HCT116 (cell line): Measurements from ENCODE around the gene ACOX3. TPM values are rescaled to one million over a fixed set of nuclear protein-coding genes. Genes with fewer than 3 reads are reported as not detected.

Source experiments
- ATAC-seq: fragments of 200-7000 bp; cut with Tn5 transposase; 2 replicates; pipeline ENCODE4 v1.9.1; 2020; ENCODE audit warnings: mild to moderate bottlenecking, moderate library complexity
- BruUV-seq: library from RNA; stranded (reverse); fragments of 400-500 nt; replicated peaks from 2 replicates; lab custom pipeline; 2021; lab: Mats Ljungman, UMichigan
- CTCF ChIA-PET: fragments of 300-600 bp; sonication (Branson Sonifier 250); formaldehyde crosslinking; loops from one replicate; lab custom pipeline; 2021; ENCODE audit warnings: antibody characterized with exemption; lab: Charles Lee
- POLR2A ChIA-PET: fragments of 300-600, 350-600 bp; sonication (Branson Sonifier 250); formaldehyde crosslinking; loops from one replicate; lab custom pipeline; 2021; ENCODE audit warnings: antibody characterized with exemption; lab: Charles Lee
- RAD21 ChIA-PET, 2 experiments: fragments of 300-600 bp; sonication (Branson Sonifier 250); formaldehyde crosslinking; loops; one replicate each; lab custom pipeline; 2023; ENCODE audit warnings: low total read pairs in 2 of 2; ENCODE audit not compliant: uncharacterized antibody in 2 of 2, unreplicated experiment in 2 of 2, low non-redundant PET in 1 of 2; lab: Charles Lee
- DNase-seq: peaks from one replicate; pipeline ENCODE4 v3.0.0-alpha.2; 2010; ENCODE audit warnings: low read depth, low spot score
- H2AFZ ChIP-seq: fragments of 200-600 bp; shearing (Covaris generic), sonication (generic); 2 replicates; pipeline ENCODE4 v1.6.1; 2017; ENCODE audit warnings: low read depth, mixed run types, mixed read lengths, antibody characterized with exemption, low read length; ENCODE audit not compliant: poor library complexity, severe bottlenecking
- H3K27ac ChIP-seq: 2 replicates; pipeline ENCODE4 v1.5.1; 2012; ENCODE audit warnings: low read depth, low read length
- H3K27me3 ChIP-seq: fragments of 200-600 bp; sonication (generic); 2 replicates; pipeline ENCODE4 v1.6.1; 2016; ENCODE audit warnings: mixed run types, low read length, mixed read lengths; ENCODE audit not compliant: insufficient read depth
- H3K36me3 ChIP-seq, 2 experiments: fragments of 200-500 bp in 1 of 2; fragments of 200-600 bp in 1 of 2; sonication (Bioruptor generic) in 1 of 2; sonication (generic) in 1 of 2; 2 replicates each; pipeline versions ENCODE4 v1.5.1 to v1.6.1; 2014 to 2016; ENCODE audit warnings: low read length in 2 of 2, inconsistent platforms in 1 of 2, mixed read lengths in 1 of 2, mixed run types in 1 of 2; ENCODE audit not compliant: insufficient read depth in 2 of 2, control insufficient read depth in 1 of 2
- H3K4me1 ChIP-seq, 2 experiments: fragments of 200-600 bp in 1 of 2; sonication (generic) in 1 of 2; 2 replicates each; pipeline versions ENCODE4 v1.5.1 to v1.6.1; 2012 to 2017; ENCODE audit warnings: low read length in 2 of 2, inconsistent platforms in 1 of 2, mild to moderate bottlenecking in 1 of 2, mixed read lengths in 1 of 2, mixed run types in 1 of 2, moderate library complexity in 1 of 2; ENCODE audit not compliant: insufficient read depth in 2 of 2, control insufficient read depth in 1 of 2
- H3K4me2 ChIP-seq: fragments of 200-600 bp; sonication (generic); 2 replicates; pipeline ENCODE4 v1.6.1; 2017; ENCODE audit warnings: mixed run types, low read length, mixed read lengths
- H3K4me3 ChIP-seq, 2 experiments: fragments of 200-600 bp in 1 of 2; sonication (generic) in 1 of 2; replicated peaks in 1 of 2; 2 replicates each; pipeline ENCODE4 v1.5.1; 2011 to 2016; ENCODE audit warnings: low read length in 2 of 2, control low read depth in 1 of 2, low read depth in 1 of 2, mild to moderate bottlenecking in 1 of 2, mixed read lengths in 1 of 2, mixed run types in 1 of 2
- H3K79me2 ChIP-seq: fragments of 200-600 bp; sonication (generic); 2 replicates; pipeline ENCODE4 v1.6.1; 2017; ENCODE audit warnings: mild to moderate bottlenecking, mixed run types, low read length, moderate library complexity, mixed read lengths; ENCODE audit not compliant: insufficient read depth
- H3K9ac ChIP-seq: fragments of 200-600 bp; sonication (generic); 2 replicates; pipeline ENCODE4 v1.6.1; 2016; ENCODE audit warnings: low read length, mixed read lengths
- H3K9me2 ChIP-seq: fragments of 200-600 bp; sonication (generic), shearing (Covaris generic); 2 replicates; pipeline ENCODE4 v1.6.1; 2017; ENCODE audit warnings: mixed run types, mild to moderate bottlenecking, moderate library complexity; ENCODE audit not compliant: insufficient read depth
- H3K9me3 ChIP-seq, 2 experiments: fragments of 200-500 bp in 1 of 2; fragments of 200-600 bp in 1 of 2; sonication (Bioruptor generic) in 1 of 2; sonication (generic) in 1 of 2; 2 replicates each; pipeline ENCODE4 v1.6.1; 2014 to 2017; ENCODE audit warnings: low read length in 2 of 2, mixed read lengths in 2 of 2, inconsistent platforms in 1 of 2, low read depth in 1 of 2, mild to moderate bottlenecking in 1 of 2, mixed run types in 1 of 2, moderate library complexity in 1 of 2; ENCODE audit not compliant: control insufficient read depth in 1 of 2, insufficient read depth in 1 of 2
- H4K20me1 ChIP-seq: fragments of 200-600 bp; sonication (generic), shearing (Covaris generic); 2 replicates; pipeline ENCODE4 v1.6.1; 2017; ENCODE audit warnings: mixed run types, mild to moderate bottlenecking, moderate library complexity; ENCODE audit not compliant: insufficient read depth
- ATF3 ChIP-seq: IDR thresholded peaks from 2 replicates; pipeline ENCODE4 v1.6.1; 2012
- CEBPB ChIP-seq: IDR thresholded peaks from 2 replicates; pipeline ENCODE4 v1.6.1; 2012; ENCODE audit warnings: low read depth
- CTCF ChIP-seq, 3 experiments: fragments of 200-600 bp in 1 of 3; sonication (generic) in 1 of 3; IDR thresholded peaks in 2 of 3; conservative IDR thresholded peaks in 1 of 3; 2 replicates each; pipeline ENCODE4 v1.5.1; 2012 to 2017; ENCODE audit warnings: low read depth in 2 of 3, low read length in 2 of 3, antibody characterized with exemption in 1 of 3, borderline replicate concordance in 1 of 3, control low read depth in 1 of 3, mild to moderate bottlenecking in 1 of 3, mixed read lengths in 1 of 3, mixed run types in 1 of 3, moderate library complexity in 1 of 3; ENCODE audit not compliant: insufficient read depth in 1 of 3
- EGR1 ChIP-seq: IDR thresholded peaks from 2 replicates; pipeline ENCODE4 v1.6.1; 2012; ENCODE audit warnings: low read depth
- EZH2 ChIP-seq: fragments of 200-600 bp; sonication (generic); IDR thresholded peaks from 2 replicates; pipeline ENCODE4 v1.6.1; 2017; ENCODE audit warnings: antibody characterized with exemption, mixed run types
- EZH2phosphoT487 ChIP-seq: fragments of 200-600 bp; IDR thresholded peaks from 2 replicates; pipeline ENCODE4 v1.6.1; 2018; ENCODE audit warnings: antibody characterized with exemption, borderline replicate concordance
- MAX ChIP-seq: IDR thresholded peaks from 2 replicates; pipeline ENCODE4 v1.6.1; 2012
- POLR2A ChIP-seq: IDR thresholded peaks from 2 replicates; pipeline ENCODE4 v1.7.0; 2011; ENCODE audit warnings: borderline replicate concordance; ENCODE audit not compliant: insufficient read depth, insufficient read length; ENCODE audit errors: extremely low read depth
- POLR2AphosphoS5 ChIP-seq: IDR thresholded peaks from 2 replicates; pipeline ENCODE4 v1.6.1; 2011; ENCODE audit warnings: mild to moderate bottlenecking, low read depth, low read length, moderate library complexity
- RAD21 ChIP-seq: IDR thresholded peaks from 2 replicates; pipeline ENCODE4 v1.6.1; 2012; ENCODE audit warnings: low read depth, mild to moderate bottlenecking
- REST ChIP-seq: IDR thresholded peaks from 2 replicates; pipeline ENCODE4 v1.6.1; 2012; ENCODE audit warnings: low read depth
- SIN3A ChIP-seq: IDR thresholded peaks from 2 replicates; pipeline ENCODE4 v1.6.1; 2012; ENCODE audit warnings: low read depth
- TCF7L2 ChIP-seq: IDR thresholded peaks from 2 replicates; pipeline ENCODE4 v1.7.0; 2011; ENCODE audit warnings: borderline replicate concordance, inconsistent platforms; ENCODE audit not compliant: insufficient read depth, insufficient read length; ENCODE audit errors: extremely low read depth
- YY1 ChIP-seq: IDR thresholded peaks from 2 replicates; pipeline ENCODE4 v1.6.1; 2011; ENCODE audit warnings: low read length, low read depth, moderate library complexity, mild to moderate bottlenecking; ENCODE audit not compliant: insufficient replicate concordance; ENCODE audit errors: extremely low read depth
- ZBTB33 ChIP-seq: IDR thresholded peaks from 2 replicates; pipeline ENCODE4 v1.6.1; 2011; ENCODE audit warnings: mild to moderate bottlenecking, low read length, moderate library complexity; ENCODE audit not compliant: insufficient replicate concordance; ENCODE audit errors: extremely low read depth
- ZFX ChIP-seq: fragments of 450-650 bp; IDR thresholded peaks from 2 replicates; pipeline ENCODE4 v1.6.1; 2017
- ZNF274 ChIP-seq: fragments of 200-500 bp; sonication (Bioruptor generic); IDR thresholded peaks from 2 replicates; pipeline ENCODE4 v1.6.1; 2014; ENCODE audit warnings: mild to moderate bottlenecking, low read depth, low read length, inconsistent platforms
- intact Hi-C: fragments of 100-400 bp; cut with micrococcal nuclease; formaldehyde crosslinking; loops from 2 replicates; pipeline ENCODE4 v1.10.0; 2022
- total RNA-seq: library from RNA; stranded (reverse); gene quantifications from one replicate; pipeline ENCODE4 v1.2.1, GENCODE V29; 2021; ENCODE audit not compliant: unreplicated experiment

The ACOX3 gene
- total RNA-seq, 1 experiment from 2014 or later: 16.9 TPM

GRCh38 chr4:8385106-8385505, 55.4 kb downstream of the ACOX3 start:
- H4K20me1 ChIP-seq: no peaks in the 10 kb centered on the region
- ChIA-PET POLR2A (no interaction called here), RAD21 (no interaction called here), CTCF (no interaction called here)
- no TSS peak for BruUV-seq
- no peaks in the 10 kb centered on the region for H3K9me2 ChIP-seq
- ATAC-seq: no peak
- no peak overlapping the region for H3K4me2 ChIP-seq
- no peaks in the 10 kb centered on the region for H3K36me3 ChIP-seq
- no peak for DNase-seq
- TF ChIP-seq RAD21 (no peak), ATF3 (no peak), POLR2A (no peak), YY1 (no peak), SIN3A (no peak), ZFX (no peak), MAX (no peak), EZH2 (no peak), CTCF (IDR thresholded peaks at IDR 0.05 in 2 of 3, conservative IDR thresholded peaks at IDR 0.05 in 1 of 3; ENCODE audit: borderline replicate concordance in 1 of 3, insufficient read depth in 1 of 3, low read depth in 2 of 3, low read length in 2 of 3) (no peak), ZBTB33 (no peak), EZH2phosphoT487 (no peak), REST (no peak), TCF7L2 (no peak), CEBPB (no peak), ZNF274 (no peak), POLR2AphosphoS5 (no peak), EGR1 (no peak)
- no peak overlapping the region for H3K27ac ChIP-seq
- intact Hi-C loops: no loop called here
- H3K79me2 ChIP-seq: no peaks in the 10 kb centered on the region
- no peak overlapping the region for H2AFZ ChIP-seq
- no peaks in the 10 kb centered on the region for H3K27me3 ChIP-seq
- H3K9ac ChIP-seq: no peak overlapping the region
- no peak overlapping the region for H3K4me3 ChIP-seq
- H3K9me3 ChIP-seq: no peaks in the 10 kb centered on the region
- peaks cover 0 to 6% of the 10 kb centered on the region in 2 experiments; a peak in 1 of 4 replicates for H3K4me1 ChIP-seq
